Heart right ventricle (tissue), 16 donors: ENCODE measurements around the gene SCN5A. TPM values are rescaled to one million over a fixed set of nuclear protein-coding genes. Genes with fewer than 3 reads are reported as not detected.
A peak's percentile ranks its signal among the peaks of the same experiment; 100 is the strongest.

Source experiments
- ATAC-seq, 8 donors: fragments of 200-7000 bp; cut with Tn5 transposase; one replicate each; pipeline ENCODE4 v1.9.1; 2020; ENCODE audit warnings: mild to moderate bottlenecking in 8 of 8, moderate library complexity in 8 of 8, moderate number of reproducible peaks in 1 of 8
- DNase-seq, 2 donors: peaks; one replicate each; pipeline ENCODE4 v3.0.0-alpha.2; 2020
- H3K27ac ChIP-seq, 10 donors: fragments of 200-600 bp; sonication (generic) in 2 of 10; one replicate each; pipeline versions ENCODE4 v1.5.0 to v1.8.0; 2020 to 2022; ENCODE audit warnings: mild to moderate bottlenecking in 3 of 10
- H3K27me3 ChIP-seq, 7 donors: fragments of 200-600 bp; one replicate each; pipeline ENCODE4 v1.8.0; 2021 to 2022; ENCODE audit warnings: mild to moderate bottlenecking in 2 of 7
- H3K36me3 ChIP-seq, 9 donors: fragments of 200-600 bp; sonication (generic) in 1 of 9; one replicate each; pipeline versions ENCODE4 v1.5.0 to v1.8.0; 2020 to 2022; ENCODE audit warnings: mild to moderate bottlenecking in 2 of 9
- H3K4me1 ChIP-seq, 9 donors: fragments of 200-600 bp; sonication (generic) in 1 of 9; one replicate each; pipeline versions ENCODE4 v1.5.0 to v1.8.0; 2020 to 2022; ENCODE audit warnings: mild to moderate bottlenecking in 4 of 9
- H3K4me3 ChIP-seq, 10 donors: fragments of 200-600 bp; sonication (generic) in 2 of 10; one replicate each; pipeline versions ENCODE4 v1.5.0 to v1.8.0; 2020 to 2022; ENCODE audit warnings: mild to moderate bottlenecking in 7 of 10, moderate library complexity in 2 of 10
- H3K9me3 ChIP-seq, 11 donors: fragments of 200-600 bp in 10 of 11; sonication (generic) in 2 of 11; one replicate each; pipeline versions ENCODE4 v1.5.0 to v1.8.0; 2013 to 2022; ENCODE audit warnings: mild to moderate bottlenecking in 2 of 11, control low read depth in 1 of 11, moderate library complexity in 1 of 11
- CTCF ChIP-seq, 9 donors: fragments of 200-600 bp; sonication (generic) in 2 of 9; IDR thresholded peaks; one replicate each; pipeline versions ENCODE4 v1.5.0 to v1.8.0; 2021 to 2022; ENCODE audit warnings: antibody characterized with exemption in 9 of 9, mild to moderate bottlenecking in 5 of 9, moderate library complexity in 1 of 9
- WGBS, 2 donors: extraction: QIAGEN DNeasy Blood & Tissue Kit; methylation state at CpG; one replicate each; pipeline ENCODE4 v1.1.7; 2013; ENCODE audit warnings: inconsistent platforms in 1 of 2; 5-methylcytosine and 5-hydroxymethylcytosine counted together
- intact Hi-C, 10 donors: fragments of 100-400 bp; cut with DNase I; formaldehyde crosslinking; loops; one replicate each; pipeline versions ENCODE4 v1.11.1 to v1.14.2; 2022
- polyA plus RNA-seq, 2 donors: library from polyadenylated mRNA; stranded (reverse); fragments of 200-250 nt; gene quantifications; one replicate each; pipeline ENCODE4 v1.2.3, GENCODE V29; 2013
- total RNA-seq, 10 donors: library from RNA; stranded (reverse); fragmentation: NEBNext Ultra II Directional in 3 of 10; extraction: Animal tissue kit (Norgen Biotek cat#: 25700) in 3 of 10; gene quantifications; one replicate each; pipeline versions ENCODE4 v1.2.1 to v1.2.4, GENCODE V29; 2021 to 2023
- donor health status: Arrhythmogenic right ventricular cardiomyopathy.
- donor health status: ischemic (EF 13 %, LVEDD 7.1; RV severe dilation, severe dysfunction).
- donor health status: healthy with polysubstance abuse.
- donor health status: DM: no; HTN: yes; CAD: no.
- donor health status: DM: no; HTN: no; CAD: no.
- donor health status: ischemic (EF 25% LVEDD 6.9; RV normal size, moderate dysfunction).
- donor health status: ischemic (EF 25% LVEDD 5.7; RV mildly dilated, moderate dysfunction).
- donor health status: healthy.
- donor health status: DM: yes; HTN: yes; CAD: no.
- donor health status: Ischemic cardiomyopathy.
- donor health status: ischemic (EF 35%, LVEDD 5.7; RV mildly dilated, moderate dysfunction).
- donor health status: nonischemic (EF 11% LVEDD 7.7; RV severe dilation, severe dysfunction).
- donor health status: DM: yes; HTN: yes; CAD: no.
- donor health status: PGD.
- donor health status: ischemic (EF 29% LVEDD 5.4; RV normal size, mild dysfunction).
- donor health status: nonischemic (EF 23%, LVEDD 6.1; RV moderate dilation, normal function).

The SCN5A gene
- total and polyA plus RNA-seq, 12 donors: 29.9 to 254 (median 177) TPM

DNA sequence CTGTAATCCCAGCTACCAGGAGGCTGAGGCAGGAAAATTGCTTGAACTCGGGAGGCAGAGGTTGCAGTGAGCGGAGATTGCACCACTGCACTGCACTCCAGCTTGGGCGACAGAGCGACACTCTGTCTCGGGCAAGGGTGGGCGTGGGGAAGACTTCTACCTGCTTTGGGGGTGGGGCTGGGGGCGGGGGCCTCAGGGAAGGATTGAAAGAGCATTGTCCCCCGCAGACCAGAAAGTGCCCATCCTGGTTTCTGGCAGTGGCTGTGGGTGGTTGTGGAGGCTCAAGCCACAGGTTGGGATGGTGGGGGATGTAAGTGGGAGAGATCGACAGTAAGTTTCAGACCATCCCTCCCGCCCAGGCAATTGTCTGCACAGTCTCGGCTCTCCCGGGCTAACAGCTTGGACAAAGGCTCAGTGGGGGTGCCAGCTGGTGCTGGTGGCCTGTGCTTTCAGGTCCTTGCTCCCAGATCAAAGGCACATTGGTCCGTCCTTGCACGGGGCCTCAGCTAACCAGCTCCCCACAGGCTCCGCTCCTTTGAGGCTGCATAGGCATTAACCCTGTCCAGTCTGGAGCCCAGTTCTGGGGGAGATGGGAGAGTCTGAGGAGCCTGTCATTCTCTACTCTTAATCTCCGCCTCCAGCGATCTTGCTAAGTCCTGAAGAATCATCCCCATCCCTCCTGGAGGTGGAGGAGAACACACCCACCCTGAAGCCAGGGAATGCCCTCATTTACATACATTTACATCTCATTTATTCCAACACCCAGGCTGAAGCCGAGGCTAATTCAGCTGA lies 8.6 kb downstream of the SCN5A start:
- ATAC-seq (no peak), DNase-seq (no peak)
- intact Hi-C loops: no loop called here
- TF ChIP-seq CTCF (IDR thresholded peaks at IDR 0.05): no peak
- H3K9me3 ChIP-seq: no peaks in the 10 kb centered on the region
- peaks cover 0 to 5% (median 0%) of the 10 kb centered on the region in 7 donors for H3K27me3 ChIP-seq
- WGBS, 2 donors: 52 to 57% methylated on average over 18 of the region's 18 CpGs
- H3K4me3 ChIP-seq: no peak overlapping the region
- peak overlapping the region in 6 of 10 donors; percentile 10 to 55 (median 38) for H3K27ac ChIP-seq
- peaks cover 0 to 99% (median 52%) of the 10 kb centered on the region in 9 donors for H3K4me1 ChIP-seq
- H3K36me3 ChIP-seq: no peaks in the 10 kb centered on the region

- peaks cover 0 to 5% (median 0%) of the 10 kb centered on the region in 7 donors for H3K27me3 ChIP-seq
- H3K4me3 ChIP-seq: no peak overlapping the region
- intact Hi-C loops: no loop called here
- no peak for TF ChIP-seq CTCF (IDR thresholded peaks at IDR 0.05)
- peaks cover 4 to 99% (median 55%) of the 10 kb centered on the region in 9 donors for H3K4me1 ChIP-seq
- 60 to 64% methylated on average over 2 of the region's 2 CpGs for WGBS, 2 donors
- no peaks in the 10 kb centered on the region for H3K9me3 ChIP-seq
- H3K36me3 ChIP-seq: no peaks in the 10 kb centered on the region
- ATAC-seq: no peak
- no peak for DNase-seq
- peak overlapping the region in 4 of 10 donors; percentile 28 to 59 (median 42) for H3K27ac ChIP-seq
Measured at GRCh38 chr3:38638354-38638753, 11.1 kb downstream of the SCN5A start.

DNA sequence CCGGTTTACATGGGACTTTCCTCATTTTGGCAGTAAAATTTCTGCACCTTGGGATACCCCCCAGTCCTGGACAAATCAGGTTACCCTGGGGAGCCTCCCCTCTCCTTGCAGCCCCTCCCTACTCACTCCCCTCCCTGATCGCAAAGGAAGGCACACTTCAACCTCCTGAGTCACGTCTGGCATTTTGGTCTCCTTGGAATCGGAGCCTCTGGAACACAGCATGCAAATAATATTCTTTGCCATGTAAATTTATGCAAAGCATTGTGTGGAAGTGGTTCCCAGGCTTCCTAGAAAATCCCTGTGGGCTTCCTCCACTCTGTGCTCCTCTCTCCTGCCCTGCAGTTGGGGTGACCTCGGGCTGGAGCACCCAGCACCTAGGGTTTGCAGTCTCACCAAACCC lies 11.6 kb downstream of the SCN5A start:
- no peak overlapping the region for H3K4me3 ChIP-seq
- H3K4me1 ChIP-seq: peaks cover 4 to 99% (median 55%) of the 10 kb centered on the region in 9 donors
- WGBS, 2 donors: 37 to 41% methylated on average over 5 of the region's 5 CpGs
- H3K9me3 ChIP-seq: no peaks in the 10 kb centered on the region
- intact Hi-C loops: no loop called here
- H3K27ac ChIP-seq: peak overlapping the region in 4 of 10 donors; percentile 28 to 59 (median 42)
- H3K27me3 ChIP-seq: peaks cover 0 to 5% (median 0%) of the 10 kb centered on the region in 7 donors
- H3K36me3 ChIP-seq: peaks cover 0 to 2% (median 0%) of the 10 kb centered on the region in 9 donors
- ATAC-seq (peak in 1 of 8 donors; percentile 34), DNase-seq (no peak)
- no peak for TF ChIP-seq CTCF (IDR thresholded peaks at IDR 0.05)

DNA sequence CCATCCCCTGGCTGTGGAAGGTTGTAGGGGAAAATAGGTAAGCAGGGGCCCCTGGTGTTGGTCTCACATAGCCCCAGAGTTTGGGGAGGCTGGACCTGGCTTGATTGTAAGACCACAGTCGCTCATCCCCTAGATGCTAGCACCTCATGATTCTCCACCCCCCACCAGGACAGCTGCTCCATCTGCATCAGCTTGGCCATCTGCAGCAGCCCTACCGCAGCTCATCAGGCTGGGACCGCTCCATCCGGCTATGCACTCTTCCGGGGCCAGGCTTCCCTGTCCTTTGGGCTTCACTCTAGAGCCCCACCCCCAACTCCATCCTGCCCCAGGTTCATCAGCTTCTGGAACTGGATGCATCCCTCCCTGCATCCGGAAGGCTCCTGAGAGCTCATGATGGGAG lies 12.6 kb downstream of the SCN5A start:
- Histone ChIP-seq H3K27ac (peak overlapping the region in 1 of 10 donors; percentile 73), H3K9me3 (no peaks in the 10 kb centered on the region), H3K4me3 (no peak overlapping the region), H3K4me1 (peaks cover 2 to 100% (median 57%) of the 10 kb centered on the region in 9 donors), H3K36me3 (peaks cover 0 to 7% (median 0%) of the 10 kb centered on the region in 9 donors), H3K27me3 (peaks cover 0 to 3% (median 0%) of the 10 kb centered on the region in 7 donors)
- ATAC-seq (no peak), DNase-seq (no peak)
- no peak for TF ChIP-seq CTCF (IDR thresholded peaks at IDR 0.05)
- whole genome bisulfite sequencing, 2 donors: 64% methylated on average over 6 of the region's 6 CpGs
- intact Hi-C loops: no loop called here
